ENCODE measurements around the gene SPPL2C. TPM values are rescaled to one million over a fixed set of nuclear protein-coding genes. Genes with fewer than 3 reads are reported as not detected.

SPPL2C gene
- total and polyA plus RNA-seq, 2 of the 13 experiments (the other 11 are each of a cell fraction or from before 2014, with no cell fraction given), result not detected

DNA sequence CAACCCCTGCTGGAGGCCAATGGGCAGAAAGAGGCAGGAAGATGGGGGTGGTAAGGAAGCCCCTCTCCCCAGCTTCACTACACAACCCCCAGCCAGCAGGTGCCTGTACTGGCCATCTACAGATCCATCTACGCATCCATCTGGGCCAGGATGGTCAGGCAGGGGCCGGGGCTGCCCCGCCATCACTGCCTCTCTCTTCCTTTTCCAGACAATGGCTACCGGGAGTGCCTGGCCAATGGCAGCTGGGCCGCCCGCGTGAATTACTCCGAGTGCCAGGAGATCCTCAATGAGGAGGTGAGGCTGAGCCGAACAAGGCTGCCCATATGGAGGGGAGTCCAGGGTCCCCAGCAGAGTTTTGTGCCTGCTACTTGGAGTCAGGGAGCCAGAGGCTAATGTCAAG lies 23.5 kb upstream of the SPPL2C start (continued):
- no peak for TF ChIP-seq ZNF18 (CRISPR knock-in tag; IDR thresholded peaks at IDR 0.05; ENCODE audit: insufficient replicate concordance)
- TF ChIP-seq MIER3 (CRISPR knock-in tag; IDR thresholded peaks at IDR 0.05; ENCODE audit: borderline replicate concordance), result no peak
- no peak for TF ChIP-seq ZNF230 (CRISPR knock-in tag; IDR thresholded peaks at IDR 0.05)
- no peak for TF ChIP-seq ZBTB10 (CRISPR knock-in tag; IDR thresholded peaks at IDR 0.05; ENCODE audit: borderline replicate concordance)
- TF ChIP-seq, protein P1, sequence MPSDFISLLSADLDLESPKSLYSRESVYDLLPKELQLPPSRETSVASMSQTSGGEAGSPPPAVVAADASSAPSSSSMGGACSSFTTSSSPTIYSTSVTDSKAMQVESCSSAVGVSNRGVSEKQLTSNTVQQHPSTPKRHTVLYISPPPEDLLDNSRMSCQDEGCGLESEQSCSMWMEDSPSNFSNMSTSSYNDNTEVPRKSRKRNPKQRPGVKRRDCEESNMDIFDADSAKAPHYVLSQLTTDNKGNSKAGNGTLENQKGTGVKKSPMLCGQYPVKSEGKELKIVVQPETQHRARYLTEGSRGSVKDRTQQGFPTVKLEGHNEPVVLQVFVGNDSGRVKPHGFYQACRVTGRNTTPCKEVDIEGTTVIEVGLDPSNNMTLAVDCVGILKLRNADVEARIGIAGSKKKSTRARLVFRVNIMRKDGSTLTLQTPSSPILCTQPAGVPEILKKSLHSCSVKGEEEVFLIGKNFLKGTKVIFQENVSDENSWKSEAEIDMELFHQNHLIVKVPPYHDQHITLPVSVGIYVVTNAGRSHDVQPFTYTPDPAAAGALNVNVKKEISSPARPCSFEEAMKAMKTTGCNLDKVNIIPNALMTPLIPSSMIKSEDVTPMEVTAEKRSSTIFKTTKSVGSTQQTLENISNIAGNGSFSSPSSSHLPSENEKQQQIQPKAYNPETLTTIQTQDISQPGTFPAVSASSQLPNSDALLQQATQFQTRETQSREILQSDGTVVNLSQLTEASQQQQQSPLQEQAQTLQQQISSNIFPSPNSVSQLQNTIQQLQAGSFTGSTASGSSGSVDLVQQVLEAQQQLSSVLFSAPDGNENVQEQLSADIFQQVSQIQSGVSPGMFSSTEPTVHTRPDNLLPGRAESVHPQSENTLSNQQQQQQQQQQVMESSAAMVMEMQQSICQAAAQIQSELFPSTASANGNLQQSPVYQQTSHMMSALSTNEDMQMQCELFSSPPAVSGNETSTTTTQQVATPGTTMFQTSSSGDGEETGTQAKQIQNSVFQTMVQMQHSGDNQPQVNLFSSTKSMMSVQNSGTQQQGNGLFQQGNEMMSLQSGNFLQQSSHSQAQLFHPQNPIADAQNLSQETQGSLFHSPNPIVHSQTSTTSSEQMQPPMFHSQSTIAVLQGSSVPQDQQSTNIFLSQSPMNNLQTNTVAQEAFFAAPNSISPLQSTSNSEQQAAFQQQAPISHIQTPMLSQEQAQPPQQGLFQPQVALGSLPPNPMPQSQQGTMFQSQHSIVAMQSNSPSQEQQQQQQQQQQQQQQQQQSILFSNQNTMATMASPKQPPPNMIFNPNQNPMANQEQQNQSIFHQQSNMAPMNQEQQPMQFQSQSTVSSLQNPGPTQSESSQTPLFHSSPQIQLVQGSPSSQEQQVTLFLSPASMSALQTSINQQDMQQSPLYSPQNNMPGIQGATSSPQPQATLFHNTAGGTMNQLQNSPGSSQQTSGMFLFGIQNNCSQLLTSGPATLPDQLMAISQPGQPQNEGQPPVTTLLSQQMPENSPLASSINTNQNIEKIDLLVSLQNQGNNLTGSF (CRISPR knock-in tag; IDR thresholded peaks at IDR 0.05), result no peak
- TF ChIP-seq, protein P2, sequence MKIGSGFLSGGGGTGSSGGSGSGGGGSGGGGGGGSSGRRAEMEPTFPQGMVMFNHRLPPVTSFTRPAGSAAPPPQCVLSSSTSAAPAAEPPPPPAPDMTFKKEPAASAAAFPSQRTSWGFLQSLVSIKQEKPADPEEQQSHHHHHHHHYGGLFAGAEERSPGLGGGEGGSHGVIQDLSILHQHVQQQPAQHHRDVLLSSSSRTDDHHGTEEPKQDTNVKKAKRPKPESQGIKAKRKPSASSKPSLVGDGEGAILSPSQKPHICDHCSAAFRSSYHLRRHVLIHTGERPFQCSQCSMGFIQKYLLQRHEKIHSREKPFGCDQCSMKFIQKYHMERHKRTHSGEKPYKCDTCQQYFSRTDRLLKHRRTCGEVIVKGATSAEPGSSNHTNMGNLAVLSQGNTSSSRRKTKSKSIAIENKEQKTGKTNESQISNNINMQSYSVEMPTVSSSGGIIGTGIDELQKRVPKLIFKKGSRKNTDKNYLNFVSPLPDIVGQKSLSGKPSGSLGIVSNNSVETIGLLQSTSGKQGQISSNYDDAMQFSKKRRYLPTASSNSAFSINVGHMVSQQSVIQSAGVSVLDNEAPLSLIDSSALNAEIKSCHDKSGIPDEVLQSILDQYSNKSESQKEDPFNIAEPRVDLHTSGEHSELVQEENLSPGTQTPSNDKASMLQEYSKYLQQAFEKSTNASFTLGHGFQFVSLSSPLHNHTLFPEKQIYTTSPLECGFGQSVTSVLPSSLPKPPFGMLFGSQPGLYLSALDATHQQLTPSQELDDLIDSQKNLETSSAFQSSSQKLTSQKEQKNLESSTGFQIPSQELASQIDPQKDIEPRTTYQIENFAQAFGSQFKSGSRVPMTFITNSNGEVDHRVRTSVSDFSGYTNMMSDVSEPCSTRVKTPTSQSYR (CRISPR knock-in tag; IDR thresholded peaks at IDR 0.05; ENCODE audit: borderline replicate concordance), result no peak
- TF ChIP-seq SMAD9 (CRISPR knock-in tag; IDR thresholded peaks at IDR 0.05), result no peak
- no peak for TF ChIP-seq ZNF282 (IDR thresholded peaks at IDR 0.05; ENCODE audit: partially characterized antibody)
- TF ChIP-seq ZNF747 (CRISPR knock-in tag; IDR thresholded peaks at IDR 0.05; ENCODE audit: borderline replicate concordance), result no peak
- TF ChIP-seq HMG20A (CRISPR knock-in tag; IDR thresholded peaks at IDR 0.05; ENCODE audit: borderline replicate concordance), result no peak
- TF ChIP-seq HOMEZ (CRISPR knock-in tag; IDR thresholded peaks at IDR 0.05; ENCODE audit: low read depth), result no peak
- TF ChIP-seq AKAP8 (CRISPR knock-in tag; IDR thresholded peaks at IDR 0.05), result no peak
- TF ChIP-seq ZNF713 (CRISPR knock-in tag; IDR thresholded peaks at IDR 0.05), result no peak

Data from HepG2 (cell line).